Measurements from ENCODE around the gene MAP3K3.

DNA sequence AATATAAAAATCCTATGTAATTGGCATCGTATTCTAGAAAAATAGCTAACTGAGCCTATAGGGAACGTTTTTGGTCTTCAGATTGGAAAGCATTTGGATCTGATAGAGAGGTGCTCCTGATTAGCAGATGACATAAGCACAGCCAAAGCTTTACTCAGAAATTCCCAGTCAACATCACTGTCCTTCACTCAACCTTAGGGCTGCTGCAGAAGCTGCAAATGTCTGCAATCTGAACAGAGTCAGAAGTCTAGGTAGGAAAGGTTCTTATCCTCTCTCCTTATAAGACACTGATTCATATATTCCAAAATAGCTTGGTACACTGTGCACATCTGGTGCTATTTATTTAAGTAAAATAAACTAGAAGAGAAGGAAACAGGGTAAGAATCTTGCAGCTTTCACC lies 100.2 kb downstream of the MAP3K3 start:
- no peak for TF ChIP-seq RAD21 (conservative IDR thresholded peaks at IDR 0.05)
- TF ChIP-seq CTCF (IDR thresholded peaks at IDR 0.05; ENCODE audit: poor library complexity, severe bottlenecking) = no peak
- no peak for TF ChIP-seq EP300 (conservative IDR thresholded peaks at IDR 0.05; ENCODE audit: poor library complexity, severe bottlenecking)
- TF ChIP-seq POLR2AphosphoS5 (IDR thresholded peaks at IDR 0.05) = no peak
- TF ChIP-seq EZH2 (IDR thresholded peaks at IDR 0.05; ENCODE audit: borderline replicate concordance, insufficient read depth, low read length, poor library complexity, severe bottlenecking) = no peak
- TF ChIP-seq REST (IDR thresholded peaks at IDR 0.05; ENCODE audit: borderline replicate concordance) = no peak
- TF ChIP-seq MXI1 (conservative IDR thresholded peaks at IDR 0.05; ENCODE audit: poor library complexity, severe bottlenecking) = no peak
- TF ChIP-seq TAF1 (IDR thresholded peaks at IDR 0.05; ENCODE audit: low read depth) = no peak
- no peak for TF ChIP-seq SMC3 (conservative IDR thresholded peaks at IDR 0.05; ENCODE audit: poor library complexity)
